Measurements from ENCODE around the gene NELL2. TPM values are rescaled to one million over a fixed set of nuclear protein-coding genes. Genes with fewer than 3 reads are reported as not detected.
A peak's percentile ranks its signal among the peaks of the same experiment; 100 is the strongest.

The NELL2 gene
- polyA plus RNA-seq, 1 of the 3 experiments (the other 2 are of a cell fraction) = 0.35 TPM

GRCh38 chr12:44500423-44500822 lies 375.7 kb downstream of the NELL2 start:
- H3K79me2 ChIP-seq (ENCODE audit: insufficient read depth) = no peaks in the 10 kb centered on the region
- POLR2A ChIA-PET = no interaction called here
- no peak for TF ChIP-seq GABPA (IDR thresholded peaks at IDR 0.05; ENCODE audit: low read depth)
- no peak for TF ChIP-seq FOSL2 (IDR thresholded peaks at IDR 0.05; ENCODE audit: borderline replicate concordance, low read depth)
- TF ChIP-seq NFIC (IDR thresholded peaks at IDR 0.05; ENCODE audit: borderline replicate concordance) = no peak
- no peak for TF ChIP-seq TCF12 (IDR thresholded peaks at IDR 0.05)
- TF ChIP-seq EP300 (IDR thresholded peaks at IDR 0.05; ENCODE audit: borderline replicate concordance in 1 of 2, low read depth in 1 of 2, low read length in 1 of 2) = no peak
- no peak for TF ChIP-seq FOXJ3 (CRISPR knock-in tag; IDR thresholded peaks at IDR 0.05)
- TF ChIP-seq POLR2AphosphoS5 (IDR thresholded peaks at IDR 0.05; ENCODE audit: low read depth, low read length) = no peak
- no peak for TF ChIP-seq MXI1 (IDR thresholded peaks at IDR 0.05; ENCODE audit: low read depth, low read length)
- TF ChIP-seq, protein P1, sequence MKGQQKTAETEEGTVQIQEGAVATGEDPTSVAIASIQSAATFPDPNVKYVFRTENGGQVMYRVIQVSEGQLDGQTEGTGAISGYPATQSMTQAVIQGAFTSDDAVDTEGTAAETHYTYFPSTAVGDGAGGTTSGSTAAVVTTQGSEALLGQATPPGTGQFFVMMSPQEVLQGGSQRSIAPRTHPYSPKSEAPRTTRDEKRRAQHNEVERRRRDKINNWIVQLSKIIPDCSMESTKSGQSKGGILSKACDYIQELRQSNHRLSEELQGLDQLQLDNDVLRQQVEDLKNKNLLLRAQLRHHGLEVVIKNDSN (IDR thresholded peaks at IDR 0.05; ENCODE audit: borderline replicate concordance, low read depth) = no peak
- TF ChIP-seq SIN3A (IDR thresholded peaks at IDR 0.05; ENCODE audit: borderline replicate concordance, low read depth, low read length) = no peak
- TF ChIP-seq RAD21 (IDR thresholded peaks at IDR 0.05; ENCODE audit: low read length) = no peak
- H3K9ac ChIP-seq = no peak overlapping the region
- no peak overlapping the region for H3K4me3 ChIP-seq (ENCODE audit: low read depth in 2 of 2, low read length in 1 of 2)
- H3K36me3 ChIP-seq (replicated peaks in 1 of 2; ENCODE audit: control insufficient read depth in 1 of 2, insufficient read depth in 2 of 2, low read length in 1 of 2) = no peaks in the 10 kb centered on the region
- DNase-seq = no peak
- CTCF ChIA-PET = no interaction called here
- no peak overlapping the region for H2AFZ ChIP-seq (ENCODE audit: low read depth)
- no peaks in the 10 kb centered on the region for H3K9me3 ChIP-seq
- no peaks in the 10 kb centered on the region for H3K9me2 ChIP-seq
- H3K4me1 ChIP-seq (ENCODE audit: control insufficient read depth in 1 of 2, insufficient read depth in 2 of 2, low read depth in 1 of 2, low read length in 1 of 2) = no peaks in the 10 kb centered on the region
- no peak overlapping the region for H3K27ac ChIP-seq (ENCODE audit: low read depth in 2 of 2, low read length in 1 of 2)
- no peaks in the 10 kb centered on the region for H4K20me1 ChIP-seq (ENCODE audit: insufficient read depth)
- WGBS (ENCODE audit: low lambda C conversion rate) = 73% methylated on average over 5 of the region's 24 CpGs
- H3K4me2 ChIP-seq = no peak overlapping the region
- H3F3A ChIP-seq (replicated peaks; ENCODE audit: insufficient read depth) = no peaks in the 10 kb centered on the region
- no peaks in the 10 kb centered on the region for H3K27me3 ChIP-seq (ENCODE audit: insufficient read depth)

- ChIA-PET CTCF (interaction anchor here (0.7 to 0.8 kb wide), 2 partner anchors 10 to 134 kb away, joined by 3 to 4 read pairs; no protein-coding TSS in a partner anchor), POLR2A (no interaction called here)
- Histone ChIP-seq H3K36me3 (replicated peaks in 1 of 2; ENCODE audit: control insufficient read depth in 1 of 2, insufficient read depth in 2 of 2, low read length in 1 of 2) (no peaks in the 10 kb centered on the region), H3K4me1 (ENCODE audit: control insufficient read depth in 1 of 2, insufficient read depth in 2 of 2, low read depth in 1 of 2, low read length in 1 of 2) (no peaks in the 10 kb centered on the region), H3K9me3 (no peaks in the 10 kb centered on the region), H3K27ac (ENCODE audit: low read depth in 2 of 2, low read length in 1 of 2) (no peak overlapping the region), H3F3A (replicated peaks; ENCODE audit: insufficient read depth) (no peaks in the 10 kb centered on the region), H3K9me2 (no peaks in the 10 kb centered on the region), H3K4me3 (ENCODE audit: low read depth in 2 of 2, low read length in 1 of 2) (no peak overlapping the region), H2AFZ (ENCODE audit: low read depth) (no peak overlapping the region), H3K27me3 (ENCODE audit: insufficient read depth) (no peaks in the 10 kb centered on the region), H3K9ac (no peak overlapping the region), H3K4me2 (no peak overlapping the region), H3K79me2 (ENCODE audit: insufficient read depth) (no peaks in the 10 kb centered on the region), H4K20me1 (ENCODE audit: insufficient read depth) (no peaks in the 10 kb centered on the region)
- no peak for DNase-seq
- 62% methylated on average over 1 of the region's 1 CpG for WGBS (ENCODE audit: low lambda C conversion rate)
- peak; percentile 26; the same call in 1 of the 2 replicates for TF ChIP-seq RAD21 (IDR thresholded peaks at IDR 0.05; ENCODE audit: low read length)
- no peak for TF ChIP-seq ZBTB33 (IDR thresholded peaks at IDR 0.05; ENCODE audit: borderline replicate concordance, low read depth)
These were observed 379.1 kb downstream of the NELL2 start for GRCh38 chr12:44497044-44497443.

All from SK-N-SH (cell line).